NT2/D1 (cell line): ENCODE measurements around the gene LRIG1.

ENCODE experiments used
- DNase-seq: peaks from one replicate; pipeline ENCODE4 v3.0.0-alpha.2; 2011; ENCODE audit warnings: low read depth, low spot score
- H3K27me3 ChIP-seq: 2 replicates; pipeline ENCODE4 v1.6.0; 2011; ENCODE audit warnings: mild to moderate bottlenecking; ENCODE audit not compliant: insufficient read length, insufficient read depth
- H3K36me3 ChIP-seq: 2 replicates; pipeline ENCODE4 v1.6.1; 2011; ENCODE audit warnings: mild to moderate bottlenecking, low read length, mixed read lengths; ENCODE audit not compliant: insufficient read depth, insufficient read length
- H3K4me1 ChIP-seq: 2 replicates; pipeline ENCODE4 v1.5.1; 2011; ENCODE audit not compliant: insufficient read depth, insufficient read length
- H3K4me3 ChIP-seq: 2 replicates; pipeline ENCODE4 v1.5.1; 2011; ENCODE audit warnings: low read depth; ENCODE audit not compliant: insufficient read length
- H3K9ac ChIP-seq: 2 replicates; pipeline ENCODE4 v1.6.0; 2011; ENCODE audit warnings: low read depth; ENCODE audit not compliant: insufficient read length
- H3K9me3 ChIP-seq: 2 replicates; pipeline ENCODE4 v1.5.1; 2011; ENCODE audit warnings: mild to moderate bottlenecking, low read length; ENCODE audit not compliant: insufficient read depth
- SUZ12 ChIP-seq: IDR thresholded peaks from 2 replicates; pipeline ENCODE4 v1.6.1; 2011; ENCODE audit not compliant: insufficient read length, insufficient read depth; ENCODE audit errors: extremely low read depth
- YY1 ChIP-seq: IDR thresholded peaks from 2 replicates; pipeline ENCODE4 v1.6.1; 2011; ENCODE audit not compliant: insufficient read length, insufficient read depth
- ZNF274 ChIP-seq: IDR thresholded peaks from 2 replicates; pipeline ENCODE4 v1.6.1; 2011; ENCODE audit warnings: mild to moderate bottlenecking, low read depth, low read length

Gene LRIG1

GRCh38 chr3:66463054-66463631 is 37.7 kb downstream of the LRIG1 start:
- no peak for TF ChIP-seq YY1
- TF ChIP-seq ZNF274: no peak
- no peak for TF ChIP-seq SUZ12
- no peak for DNase-seq
- H3K9ac ChIP-seq: no peak overlapping the region
- no peaks in the 10 kb centered on the region for H3K4me1 ChIP-seq
- H3K36me3 ChIP-seq: peaks cover 17% of the 10 kb centered on the region
- H3K27me3 ChIP-seq: no peaks in the 10 kb centered on the region
- no peak overlapping the region for H3K4me3 ChIP-seq
- H3K9me3 ChIP-seq: no peaks in the 10 kb centered on the region

- no peak overlapping the region for H3K9ac ChIP-seq
- peaks cover 21% of the 10 kb centered on the region for H3K36me3 ChIP-seq
- peaks cover 2% of the 10 kb centered on the region for H3K4me1 ChIP-seq
These were observed 43.6 kb downstream of the LRIG1 start for GRCh38 chr3:66457252-66457651.

GRCh38 chr3:66456711-66457173 is 44.1 kb downstream of the LRIG1 start:
- Histone ChIP-seq H3K36me3 (peaks cover 20% of the 10 kb centered on the region), H3K9me3 (no peaks in the 10 kb centered on the region), H3K4me3 (no peak overlapping the region), H3K4me1 (peaks cover 2% of the 10 kb centered on the region), H3K9ac (no peak overlapping the region), H3K27me3 (no peaks in the 10 kb centered on the region)
- no peak for DNase-seq
- TF ChIP-seq ZNF274 (no peak), SUZ12 (no peak), YY1 (no peak)

More at GRCh38 chr3:66457252-66457651, 43.6 kb downstream of the LRIG1 start:
- no peaks in the 10 kb centered on the region for H3K9me3 ChIP-seq
- no peaks in the 10 kb centered on the region for H3K27me3 ChIP-seq
- H3K4me3 ChIP-seq: no peak overlapping the region
- no peak for DNase-seq
- TF ChIP-seq ZNF274 (no peak), SUZ12 (no peak)

DNA sequence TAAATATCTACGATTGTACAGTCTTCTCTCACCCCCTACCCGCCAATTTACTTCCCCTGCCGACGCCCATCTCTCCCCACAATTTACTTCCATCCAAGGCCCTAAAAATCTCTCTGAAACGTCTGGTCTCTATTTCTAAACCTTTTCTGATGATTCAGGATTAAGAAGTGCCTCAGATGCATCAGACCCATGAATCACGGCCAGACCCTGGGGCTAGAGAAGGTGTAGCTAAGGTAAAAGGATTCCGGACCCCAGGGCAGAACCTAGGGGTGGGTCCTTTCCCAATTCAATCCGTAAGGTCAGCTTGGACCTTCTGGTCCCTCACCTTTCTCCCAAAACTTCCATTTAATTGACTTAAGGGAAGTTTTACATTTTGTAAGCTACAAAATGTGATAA is 46.4 kb downstream of the LRIG1 start:
- no peaks in the 10 kb centered on the region for H3K27me3 ChIP-seq
- H3K4me3 ChIP-seq: no peak overlapping the region
- peaks cover 23% of the 10 kb centered on the region for H3K36me3 ChIP-seq
- no peaks in the 10 kb centered on the region for H3K9me3 ChIP-seq
- H3K9ac ChIP-seq: no peak overlapping the region
- DNase-seq: no peak
- H3K4me1 ChIP-seq: peaks cover 2% of the 10 kb centered on the region
- TF ChIP-seq YY1 (no peak), ZNF274 (no peak), SUZ12 (no peak)

- Histone ChIP-seq H3K9ac (no peak overlapping the region), H3K4me3 (no peak overlapping the region), H3K9me3 (no peaks in the 10 kb centered on the region), H3K27me3 (no peaks in the 10 kb centered on the region), H3K4me1 (peaks cover 2% of the 10 kb centered on the region), H3K36me3 (peaks cover 24% of the 10 kb centered on the region)
- no peak for DNase-seq
- no peak for TF ChIP-seq SUZ12
- no peak for TF ChIP-seq ZNF274
- TF ChIP-seq YY1: no peak
These were observed 47.0 kb downstream of the LRIG1 start for GRCh38 chr3:66453651-66454463.

GRCh38 chr3:66452303-66453011 is 48.4 kb downstream of the LRIG1 start:
- no peak for TF ChIP-seq SUZ12
- no peak for TF ChIP-seq YY1
- TF ChIP-seq ZNF274: no peak
- peaks cover 2% of the 10 kb centered on the region for H3K4me1 ChIP-seq
- peaks cover 29% of the 10 kb centered on the region for H3K36me3 ChIP-seq
- no peak for DNase-seq
- no peaks in the 10 kb centered on the region for H3K9me3 ChIP-seq
- H3K27me3 ChIP-seq: no peaks in the 10 kb centered on the region
- H3K9ac ChIP-seq: no peak overlapping the region
- no peak overlapping the region for H3K4me3 ChIP-seq

- no peak overlapping the region for H3K9ac ChIP-seq
- H3K4me1 ChIP-seq: peaks cover 2% of the 10 kb centered on the region
- TF ChIP-seq YY1 (no peak), SUZ12 (no peak), ZNF274 (no peak)
- H3K36me3 ChIP-seq: peaks cover 27% of the 10 kb centered on the region
- no peak overlapping the region for H3K4me3 ChIP-seq
- DNase-seq: no peak
- H3K9me3 ChIP-seq: no peaks in the 10 kb centered on the region
- no peaks in the 10 kb centered on the region for H3K27me3 ChIP-seq
These were observed 49.1 kb downstream of the LRIG1 start for GRCh38 chr3:66451766-66452165.
